Endothelial cell of umbilical vein (primary cell): ENCODE measurements around the gene EPC1. TPM values are rescaled to one million over a fixed set of nuclear protein-coding genes. Genes with fewer than 3 reads are reported as not detected.

Experiments
- BruUV-seq: library from RNA; stranded (reverse); fragments of 400-500 nt; replicated peaks from 2 replicates; lab custom pipeline; 2021; lab: Mats Ljungman, UMichigan
- CTCF ChIA-PET: fragments of 300-600, 350-600 bp; sonication (Branson Sonifier 250); formaldehyde crosslinking; loops from one replicate; lab custom pipeline; 2021; ENCODE audit warnings: antibody characterized with exemption, inconsistent platforms; lab: Charles Lee
- POLR2A ChIA-PET: fragments of 300-600, 350-600 bp; sonication (Branson Sonifier 250); formaldehyde crosslinking; loops from one replicate; lab custom pipeline; 2021; ENCODE audit warnings: antibody characterized with exemption, inconsistent platforms; lab: Charles Lee
- DNase-seq: peaks from one replicate; pipeline ENCODE4 v3.0.0-alpha.2; 2011; ENCODE audit warnings: low read depth, low spot score
- FAIRE-seq: peaks from 2 replicates; lab custom pipeline; 2011; peaks lifted over from hg19 to GRCh38; lab: Jason Lieb, UNC
- H2AFZ ChIP-seq: 2 replicates; pipeline ENCODE4 v1.6.0; 2012; ENCODE audit warnings: low read depth, low read length, control low read depth, inconsistent platforms
- H3K27ac ChIP-seq: 2 replicates; pipeline ENCODE4 v1.5.1; 2011; ENCODE audit warnings: low read depth, mild to moderate bottlenecking, control low read depth, low read length, moderate library complexity; ENCODE audit not compliant: insufficient read depth
- H3K27me3 ChIP-seq, 2 experiments: 2 replicates each; pipeline versions ENCODE4 v1.6.0 to v1.6.1; 2011; ENCODE audit warnings: low read length in 2 of 2, mixed read lengths in 1 of 2; ENCODE audit not compliant: control insufficient read depth in 2 of 2, insufficient read depth in 2 of 2
- H3K36me3 ChIP-seq, 2 experiments: 2 replicates in 1 of 2; 3 replicates in 1 of 2; pipeline ENCODE4 v1.5.1; 2011; ENCODE audit warnings: low read length in 2 of 2, mild to moderate bottlenecking in 1 of 2, moderate library complexity in 1 of 2; ENCODE audit not compliant: control insufficient read depth in 2 of 2, insufficient read depth in 2 of 2; ENCODE audit errors: extremely low read depth in 1 of 2
- H3K4me1 ChIP-seq: 3 replicates; pipeline ENCODE4 v1.5.1; 2011; ENCODE audit warnings: mild to moderate bottlenecking, low read length; ENCODE audit not compliant: control insufficient read depth, insufficient read depth; ENCODE audit errors: extremely low read depth
- H3K4me2 ChIP-seq: 2 replicates; pipeline ENCODE4 v1.6.1; 2011; ENCODE audit warnings: low read length, control low read depth, mixed read lengths; ENCODE audit not compliant: insufficient read depth
- H3K4me3 ChIP-seq, 3 experiments: fragments of 200-600 bp in 1 of 3; sonication (generic), shearing (Covaris generic) in 1 of 3; replicated peaks in 1 of 3; 2 replicates each; pipeline ENCODE4 v1.5.1; 2011 to 2016; ENCODE audit warnings: control low read depth in 3 of 3, low read length in 3 of 3, mild to moderate bottlenecking in 2 of 3, inconsistent platforms in 1 of 3, low read depth in 1 of 3, moderate library complexity in 1 of 3; ENCODE audit not compliant: insufficient read depth in 1 of 3
- H3K79me2 ChIP-seq: 2 replicates; pipeline ENCODE4 v1.6.0; 2012; ENCODE audit warnings: low read length, inconsistent platforms; ENCODE audit not compliant: control insufficient read depth, insufficient read depth
- H3K9ac ChIP-seq: replicated peaks from 2 replicates; pipeline ENCODE3; 2011; ENCODE audit warnings: low read length, control low read depth; ENCODE audit not compliant: insufficient read depth; ENCODE audit errors: extremely low read depth
- H3K9me1 ChIP-seq: replicated peaks from 3 replicates; pipeline ENCODE4 v1.6.0; 2011; ENCODE audit warnings: mild to moderate bottlenecking, low read length; ENCODE audit not compliant: control insufficient read depth, insufficient read depth; ENCODE audit errors: extremely low read depth
- H3K9me3 ChIP-seq: replicated peaks from 2 replicates; pipeline ENCODE4 v1.5.1; 2012; ENCODE audit warnings: low read length, inconsistent platforms; ENCODE audit not compliant: control insufficient read depth, insufficient read depth
- H4K20me1 ChIP-seq: replicated peaks from 2 replicates; pipeline ENCODE3; 2011; ENCODE audit warnings: mild to moderate bottlenecking, low read length; ENCODE audit not compliant: control insufficient read depth, insufficient read depth; ENCODE audit errors: extremely low read depth
- CTCF ChIP-seq, 2 donors: IDR thresholded peaks; 1 replicate in 1 of 2; 2 replicates in 1 of 2; pipeline ENCODE4 v1.5.1; 2011; ENCODE audit warnings: low read length in 2 of 2, mild to moderate bottlenecking in 2 of 2, moderate library complexity in 2 of 2, control low read depth in 1 of 2, inconsistent platforms in 1 of 2, low read depth in 1 of 2; ENCODE audit not compliant: insufficient read depth in 1 of 2; ENCODE audit errors: extremely low read depth in 1 of 2
- EZH2 ChIP-seq: IDR thresholded peaks from 2 replicates; pipeline ENCODE4 v1.6.1; 2012; ENCODE audit warnings: borderline replicate concordance, low read depth, mild to moderate bottlenecking, moderate library complexity, low read length, inconsistent platforms; ENCODE audit not compliant: severe bottlenecking
- FOS ChIP-seq: IDR thresholded peaks from 2 replicates; pipeline ENCODE4 v1.6.1; 2011; ENCODE audit warnings: mild to moderate bottlenecking, low read length, moderate library complexity, borderline replicate concordance; ENCODE audit not compliant: insufficient read depth
- GATA2 ChIP-seq: IDR thresholded peaks from 2 replicates; pipeline ENCODE4 v1.7.0; 2011; ENCODE audit warnings: low read depth, mild to moderate bottlenecking, moderate library complexity, mixed read lengths, low read length; ENCODE audit not compliant: insufficient read length, insufficient read depth
- JUN ChIP-seq: IDR thresholded peaks from 2 replicates; pipeline ENCODE4 v1.6.1; 2011; ENCODE audit warnings: borderline replicate concordance, low read depth; ENCODE audit not compliant: insufficient read length, insufficient read depth
- MAX ChIP-seq: IDR thresholded peaks from 2 replicates; pipeline ENCODE4 v1.6.1; 2011; ENCODE audit not compliant: insufficient read depth, insufficient read length
- MYC ChIP-seq: IDR thresholded peaks from one replicate; pipeline ENCODE4 v1.6.1; 2011; ENCODE audit warnings: mild to moderate bottlenecking, low read depth, low read length
- POLR2A ChIP-seq: IDR thresholded peaks from 2 replicates; pipeline ENCODE4 v1.6.1; 2012; ENCODE audit warnings: low read depth, mild to moderate bottlenecking, control low read depth, low read length
- POLR2AphosphoS5 ChIP-seq: IDR thresholded peaks from 2 replicates; pipeline ENCODE4 v1.6.1; 2012; ENCODE audit warnings: low read depth, mild to moderate bottlenecking, control low read depth, low read length, moderate library complexity; ENCODE audit not compliant: insufficient read depth
- dilution Hi-C: fragments of 300-500 bp; cut with MboI; formaldehyde crosslinking; loops from one replicate; pipeline ENCODE4 v1.15.0; 2019; ENCODE audit warnings: low sequenced_read_pairs; ENCODE audit not compliant: extremely low pct_ligation_motif_present
- intact Hi-C: fragments of 100-400 bp; cut with micrococcal nuclease; formaldehyde crosslinking; loops from one replicate; pipeline ENCODE4 v1.10.0; 2022
- polyA plus RNA-seq, 4 experiments: library from polyadenylated mRNA; depleted of rRNA in 3 of 4; stranded (reverse) in 3 of 4; unstranded in 1 of 4; fragments of >200 nt; gene quantifications; 2 replicates each; pipeline versions ENCODE4 v1.2.1 to v1.2.3, GENCODE V29; 2011 to 2012; ENCODE audit warnings: missing spikeins in 1 of 4
- total RNA-seq: library from RNA; stranded (reverse); gene quantifications from 2 replicates; pipeline ENCODE4 v1.2.3, GENCODE V29; 2021

EPC1 gene
- total and polyA plus RNA-seq, 2 donors (not counting 3 experiments of a cell fraction or from before 2014, with no cell fraction given) = 27.9 to 39.0 TPM

GRCh38 chr10:32266566-32266965 lies 80.4 kb downstream of the EPC1 start:
- H3K27ac ChIP-seq = no peak overlapping the region
- TF ChIP-seq CTCF (IDR thresholded peaks at IDR 0.05; ENCODE audit: extremely low read depth in 1 of 2, insufficient read depth in 1 of 2, low read depth in 1 of 2, low read length in 2 of 2) = no peak
- TF ChIP-seq JUN = no peak
- TF ChIP-seq MAX = no peak
- TF ChIP-seq POLR2A = no peak
- TF ChIP-seq MYC = no peak
- no peak for TF ChIP-seq EZH2
- TF ChIP-seq FOS = no peak
- TF ChIP-seq POLR2AphosphoS5 = no peak
- no peak for TF ChIP-seq GATA2

More at GRCh38 chr10:32266566-32266965, 80.4 kb downstream of the EPC1 start:
- Histone ChIP-seq H3K9me1 (no peaks in the 10 kb centered on the region), H3K9ac (no peak overlapping the region), H4K20me1 (no peaks in the 10 kb centered on the region), H3K9me3 (no peaks in the 10 kb centered on the region), H2AFZ (no peak overlapping the region), H3K4me3 (no peak overlapping the region), H3K4me1 (peaks cover 4% of the 10 kb centered on the region), H3K36me3 (peaks cover 12 to 18% of the 10 kb centered on the region in 2 experiments), H3K4me2 (no peak overlapping the region), H3K79me2 (no peaks in the 10 kb centered on the region), H3K27me3 (no peaks in the 10 kb centered on the region)
- ChIA-PET CTCF (interaction anchor here (1.0 to 2.3 kb wide), 3 partner anchors 10 to 79 kb away, joined by 3 to 8 read pairs (median 6); no protein-coding TSS in a partner anchor), POLR2A (interaction anchor here (0.6 kb wide), 1 partner anchor 9 kb away, joined by 3 read pairs; no protein-coding TSS in a partner anchor)
- no TSS peak for BruUV-seq
- intact Hi-C loops = no loop called here
- FAIRE-seq (no peak), DNase-seq (no peak)
- dilution Hi-C loops = no loop called here
